Endothelial cell of umbilical vein (primary cell): Measurements from ENCODE around the gene ZFPM1.

Source experiments
- CTCF ChIP-seq, 2 donors: IDR thresholded peaks; 1 replicate in 1 of 2; 2 replicates in 1 of 2; pipeline ENCODE4 v1.5.1; 2011; ENCODE audit warnings: low read length in 2 of 2, mild to moderate bottlenecking in 2 of 2, moderate library complexity in 2 of 2, control low read depth in 1 of 2, inconsistent platforms in 1 of 2, low read depth in 1 of 2; ENCODE audit not compliant: insufficient read depth in 1 of 2; ENCODE audit errors: extremely low read depth in 1 of 2
- POLR2A ChIP-seq: IDR thresholded peaks from 2 replicates; pipeline ENCODE4 v1.6.1; 2012; ENCODE audit warnings: low read depth, mild to moderate bottlenecking, control low read depth, low read length

- TF ChIP-seq CTCF (IDR thresholded peaks at IDR 0.05; ENCODE audit: extremely low read depth in 1 of 2, insufficient read depth in 1 of 2, low read depth in 1 of 2, low read length in 2 of 2) (no peak), POLR2A (no peak)
Observed at GRCh38 chr16:88430524-88431446, 22.3 kb upstream of the ZFPM1 start.
